SK-N-SH treated with all-trans-retinoic acid at 6 μM for 48 hours (cell line): ENCODE data around the gene SLC6A5.

Experiments used
- OSR1 ChIP-seq: fragments of 250-450 bp; sonication (Bioruptor Pico); IDR thresholded peaks from 2 replicates; pipeline ENCODE4 v1.8.0; 2022; ENCODE audit warnings: moderate library complexity, mild to moderate bottlenecking, inconsistent platforms
- TOX ChIP-seq: fragments of 250-450 bp; sonication (Bioruptor Pico); IDR thresholded peaks from 2 replicates; pipeline ENCODE4 v1.8.0; 2021; ENCODE audit warnings: mild to moderate bottlenecking, moderate library complexity, borderline replicate concordance

- TF ChIP-seq OSR1: no peak
- no peak for TF ChIP-seq TOX (CRISPR knock-in tag)
These were observed 34.4 kb upstream of the SLC6A5 start for GRCh38 chr11:20564846-20565635.
